Adrenal gland (tissue), 12 donors: Measurements from ENCODE around the gene BCL7A. TPM values are rescaled to one million over a fixed set of nuclear protein-coding genes. Genes with fewer than 3 reads are reported as not detected.

Experiments
- DNase-seq, 7 donors: peaks; one replicate each; pipeline ENCODE4 v3.0.0-alpha.2; 2019 to 2020
- H3K27ac ChIP-seq, 5 donors: fragments of 200-600 bp; sonication (generic) in 4 of 5; 1 replicate in 3 of 5; 2 replicates in 2 of 5; pipeline versions ENCODE4 v1.5.1 to v1.8.0; 2016 to 2020; ENCODE audit warnings: mild to moderate bottlenecking in 1 of 5
- H3K27me3 ChIP-seq: fragments of 200-600 bp; 2 replicates; pipeline ENCODE4 v1.8.0; 2021
- H3K36me3 ChIP-seq, 2 donors: fragments of 200-600 bp; replicated peaks in 1 of 2; 1 replicate in 1 of 2; 2 replicates in 1 of 2; pipeline versions ENCODE4 v1.5.1 to v1.8.0; 2018 to 2022
- H3K4me1 ChIP-seq, 2 donors: fragments of 200-600 bp; replicated peaks in 1 of 2; 1 replicate in 1 of 2; 2 replicates in 1 of 2; pipeline versions ENCODE4 v1.5.1 to v1.8.0; 2018 to 2021
- H3K4me3 ChIP-seq, 4 donors: fragments of 200-600 bp; sonication (generic) in 3 of 4; one replicate each; pipeline ENCODE4 v1.5.1; 2016 to 2018
- H3K9me3 ChIP-seq, 3 donors: fragments of 200-600 bp; sonication (generic) in 1 of 3; replicated peaks in 1 of 3; 1 replicate in 2 of 3; 2 replicates in 1 of 3; pipeline versions ENCODE4 v1.5.1 to v1.8.0; 2016 to 2021
- CTCF ChIP-seq, 6 experiments: fragments of 450-650 bp in 4 of 6; fragments of 200-600 bp in 2 of 6; sonication (generic) in 1 of 6; IDR thresholded peaks; 1 replicate in 5 of 6; 2 replicates in 1 of 6; pipeline versions ENCODE4 v1.5.1 to v1.8.0; 2016 to 2021; ENCODE audit warnings: antibody characterized with exemption in 6 of 6, mild to moderate bottlenecking in 2 of 6, moderate library complexity in 1 of 6
- POLR2A ChIP-seq, 2 donors: fragments of 450-650 bp; IDR thresholded peaks; one replicate each; pipeline ENCODE4 v1.6.1; 2017; ENCODE audit warnings: antibody characterized with exemption in 2 of 2, mild to moderate bottlenecking in 2 of 2, moderate library complexity in 1 of 2
- WGBS, 4 donors: extraction: QIAGEN DNeasy Blood & Tissue Kit in 2 of 4; methylation state at CpG; one replicate each; pipeline versions ENCODE4 v1.1.5 to v1.1.7; 2013 to 2017; 5-methylcytosine and 5-hydroxymethylcytosine counted together
- intact Hi-C, 2 donors: fragments of 100-400 bp; cut with DNase I; formaldehyde crosslinking; loops; one replicate each; pipeline versions ENCODE4 v1.14.1 to v1.15.0; 2022 to 2023
- polyA plus RNA-seq, 3 donors: library from polyadenylated mRNA; stranded (reverse); fragments of 200-250 nt in 2 of 3; fragments of 350-450 nt in 1 of 3; fragmentation: Illumina TruSeq in 1 of 3; extraction: RNeasy Lipid Tissue Mini Kit (QIAGEN cat#74804) in 1 of 3; gene quantifications; one replicate each; pipeline ENCODE4 v1.2.3, GENCODE V29; 2013 to 2014
- total RNA-seq, 9 donors: library from RNA; depleted of rRNA in 4 of 9; stranded (reverse); fragments of >200 nt in 4 of 9; fragments of 120-200 nt in 1 of 9; fragmentation: NEBNext Ultra II Directional in 1 of 9; extraction: Animal tissue kit (Norgen Biotek cat#: 25700) in 1 of 9; gene quantifications; one replicate each; pipeline versions ENCODE4 v1.1.0 to v1.2.4, GENCODE V29; 2013 to 2023
- donor health status: healthy with polysubstance abuse.
- donor health status: Bipolar disorder and iron deficiency.
- donor health status: DM: yes; HTN: yes; CAD: no.
- donor health status: DM: no; HTN: no; CAD: no.
- donor health status: DM: no; HTN: no; CAD: no.
- donor health status: DM: yes; HTN: yes; CAD: no.

The BCL7A gene
- total and polyA plus RNA-seq, 12 donors: 1.6 to 11.5 (median 5.0) TPM

- H3K9me3 ChIP-seq: no peaks in the 10 kb centered on the region
- WGBS, 4 donors: 56 to 79% (median 65%) methylated on average over 3 to 8 of the region's 8 CpGs
- peaks cover 32 to 73% of the 10 kb centered on the region in 2 donors for H3K4me1 ChIP-seq
- TF ChIP-seq POLR2A (IDR thresholded peaks at IDR 0.05): no peak
- no peak for TF ChIP-seq CTCF (IDR thresholded peaks at IDR 0.05)
- no peaks in the 10 kb centered on the region for H3K36me3 ChIP-seq
- H3K4me3 ChIP-seq: no peak overlapping the region
- peak in 1 of 7 donors; percentile 43 for DNase-seq
- H3K27me3 ChIP-seq: no peaks in the 10 kb centered on the region
- intact Hi-C loops: no loop called here
- peak overlapping the region in 3 of 5 donors; percentile 72 to 85 (median 84) for H3K27ac ChIP-seq
These were observed 85.2 kb downstream of the BCL7A start for GRCh38 chr12:122106843-122107242.

- TF ChIP-seq CTCF (IDR thresholded peaks at IDR 0.05) (no peak), POLR2A (IDR thresholded peaks at IDR 0.05) (no peak)
- H3K4me3 ChIP-seq: no peak overlapping the region
- no peaks in the 10 kb centered on the region for H3K36me3 ChIP-seq
- DNase-seq: peak in 4 of 7 donors; percentile 46 to 60 (median 54)
- H3K9me3 ChIP-seq: no peaks in the 10 kb centered on the region
- intact Hi-C loops: no loop called here
- peaks cover 32 to 73% of the 10 kb centered on the region in 2 donors for H3K4me1 ChIP-seq
- no peaks in the 10 kb centered on the region for H3K27me3 ChIP-seq
- peak overlapping the region in 4 of 5 donors; percentile 49 to 85 (median 78) for H3K27ac ChIP-seq
- WGBS, 4 donors: 42 to 54% (median 53%) methylated on average over 6 of the region's 6 CpGs
These were observed 85.6 kb downstream of the BCL7A start for GRCh38 chr12:122107261-122107660.

- Histone ChIP-seq H3K27me3 (no peaks in the 10 kb centered on the region), H3K9me3 (no peaks in the 10 kb centered on the region), H3K27ac (peak overlapping the region in 2 of 5 donors; percentile 11 to 24), H3K4me1 (peaks cover 35 to 59% of the 10 kb centered on the region in 2 donors), H3K36me3 (no peaks in the 10 kb centered on the region), H3K4me3 (no peak overlapping the region)
- TF ChIP-seq POLR2A (IDR thresholded peaks at IDR 0.05): no peak
- TF ChIP-seq CTCF (IDR thresholded peaks at IDR 0.05): no peak
- DNase-seq: peak in 1 of 7 donors; percentile 11
- intact Hi-C loops: no loop called here
- 38 to 46% (median 44%) methylated on average over 2 of the region's 2 CpGs for WGBS, 4 donors
These were observed 89.5 kb downstream of the BCL7A start for GRCh38 chr12:122111089-122111641.

Other genes with a start within 250 kb of the BCL7A start
- gene RHOF, start 228.2 kb upstream of the BCL7A start, total RNA-seq: 10 to 100 TPM in 8 of 9 donors, 1 to 10 TPM in 1; 7.7 to 49.5 (median 25.5) TPM
- 10 to 100 TPM in 1 of 3 donors, 1 to 10 TPM in 2; 4.1 to 14.5 (median 9.3) TPM for gene RHOF, start 228.2 kb upstream of the BCL7A start, polyA plus RNA-seq
- 10 to 100 TPM in 7 of 9 donors, 1 to 10 TPM in 2; 2.1 to 25.9 (median 12.1) TPM for gene SETD1B, start 217.9 kb upstream of the BCL7A start, total RNA-seq
- gene SETD1B, start 217.9 kb upstream of the BCL7A start, polyA plus RNA-seq: 10 to 100 TPM in 1 of 3 donors, 1 to 10 TPM in 2; 5.0 to 27.3 (median 9.0) TPM
- 10 to 100 TPM in 2 of 9 donors, 1 to 10 TPM in 7; 1.6 to 13.0 (median 3.6) TPM for gene HPD, start 163.0 kb upstream of the BCL7A start, total RNA-seq
- gene HPD, start 163.0 kb upstream of the BCL7A start, polyA plus RNA-seq: 1 to 10 TPM; 3.4 to 7.9 (median 4.4) TPM
- gene PSMD9, start 133.1 kb upstream of the BCL7A start, total RNA-seq: 100 to 1,000 TPM in 1 of 9 donors, 10 to 100 TPM in 8; 45.3 to 145 (median 58.4) TPM
- 10 to 100 TPM; 31.4 to 32.7 (median 31.5) TPM for gene PSMD9, start 133.1 kb upstream of the BCL7A start, polyA plus RNA-seq
- gene CFAP251, start 103.3 kb upstream of the BCL7A start, total RNA-seq: 1 to 10 TPM in 8 of 9 donors, under 1 TPM in 1; 0.30 to 9.0 (median 2.8) TPM
- gene CFAP251, start 103.3 kb upstream of the BCL7A start, polyA plus RNA-seq: 10 to 100 TPM in 1 of 3 donors, 1 to 10 TPM in 1, under 1 TPM in 1; 0.92 to 11.6 (median 2.7) TPM
- gene MLXIP, start 56.9 kb downstream of the BCL7A start, total RNA-seq: 10 to 100 TPM; 13.7 to 79.1 (median 42.2) TPM
- 10 to 100 TPM; 29.1 to 98.1 (median 29.3) TPM for gene MLXIP, start 56.9 kb downstream of the BCL7A start, polyA plus RNA-seq
- not detected for gene IL31, start 152.3 kb downstream of the BCL7A start, total RNA-seq
- gene IL31, start 152.3 kb downstream of the BCL7A start, polyA plus RNA-seq: not detected
- gene LRRC43, start 161.2 kb downstream of the BCL7A start, total RNA-seq: 1 to 10 TPM in 6 of 9 donors, under 1 TPM in 3; 0.17 to 4.5 (median 1.2) TPM
- gene LRRC43, start 161.2 kb downstream of the BCL7A start, polyA plus RNA-seq: 1 to 10 TPM in 2 of 3 donors, under 1 TPM in 1; 0.26 to 1.1 (median 1.1) TPM
- 1 to 10 TPM in 2 of 9 donors, under 1 TPM in 2, not detected in 5; 0.17 to 4.0 (median 0.68) TPM for gene B3GNT4, start 181.8 kb downstream of the BCL7A start, total RNA-seq
- gene B3GNT4, start 181.8 kb downstream of the BCL7A start, polyA plus RNA-seq: 1 to 10 TPM in 2 of 3 donors, under 1 TPM in 1; 0.74 to 1.9 (median 1.1) TPM
- 10 to 100 TPM; 40.2 to 95.3 (median 50.1) TPM for gene DIABLO, start 204.2 kb downstream of the BCL7A start, total RNA-seq
- 100 to 1,000 TPM in 1 of 3 donors, 10 to 100 TPM in 2; 55.6 to 100 (median 84.1) TPM for gene DIABLO, start 204.2 kb downstream of the BCL7A start, polyA plus RNA-seq
- 10 to 100 TPM; 15.2 to 35.3 (median 22.8) TPM for gene VPS33A, start 244.6 kb downstream of the BCL7A start, total RNA-seq
- gene VPS33A, start 244.6 kb downstream of the BCL7A start, polyA plus RNA-seq: 10 to 100 TPM in 2 of 3 donors, 1 to 10 TPM in 1; 9.7 to 28.3 (median 10.1) TPM